ENCODE results near the gene DLGAP4. TPM values are rescaled to one million over a fixed set of nuclear protein-coding genes. Genes with fewer than 3 reads are reported as not detected.

Gene DLGAP4
- total and polyA plus RNA-seq, 9 of the 15 experiments (the other 6 are each of a cell fraction or from before 2014, with no cell fraction given): 0.31 to 34.1 (median 4.5) TPM

DNA sequence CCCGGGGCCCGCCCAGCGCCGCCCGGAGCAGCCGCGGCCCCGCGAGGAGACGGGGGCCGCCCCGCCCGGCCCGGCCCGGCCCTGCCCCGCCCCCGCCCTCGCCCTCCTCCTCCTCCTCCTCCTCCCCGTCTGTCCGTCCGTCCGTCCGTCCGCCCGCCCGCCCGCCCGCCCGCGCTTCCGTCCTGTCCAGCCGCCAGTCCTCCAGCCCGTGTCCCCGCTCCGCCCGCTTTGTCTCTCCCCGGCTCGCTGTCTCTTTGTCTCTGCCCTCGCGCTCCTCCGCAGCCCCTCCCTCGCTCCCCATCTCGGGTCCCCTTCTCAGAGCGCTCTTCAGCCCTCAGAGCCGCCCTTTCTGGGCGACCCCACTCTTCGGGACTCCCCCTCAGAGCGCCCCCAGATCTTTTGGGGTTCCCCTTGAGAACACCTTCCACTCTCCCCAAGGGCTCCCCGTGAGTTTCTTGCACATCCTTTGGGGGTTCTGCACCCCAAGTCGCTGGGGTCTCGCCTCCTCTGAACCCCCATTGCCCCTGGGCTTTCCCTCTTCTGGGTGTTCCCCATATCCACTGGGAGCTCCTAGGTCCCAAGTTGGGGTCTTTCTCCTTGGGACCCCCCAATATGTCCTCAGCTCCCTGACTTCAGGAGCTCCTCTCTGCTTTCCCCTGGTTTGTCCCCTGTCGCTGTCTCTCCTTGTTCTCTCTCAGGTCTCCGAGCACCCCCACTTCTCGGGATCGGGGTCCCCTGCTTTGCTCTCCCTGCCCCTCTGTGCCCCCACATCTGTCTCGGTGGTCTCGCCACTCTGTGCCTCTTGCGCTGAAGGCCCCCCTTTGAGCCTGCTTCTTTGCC is 155.7 kb downstream of the DLGAP4 start (continued):
- no peak for TF ChIP-seq TAF15 (IDR thresholded peaks at IDR 0.05; ENCODE audit: low read depth, low read length)
- TF ChIP-seq, protein P1, sequence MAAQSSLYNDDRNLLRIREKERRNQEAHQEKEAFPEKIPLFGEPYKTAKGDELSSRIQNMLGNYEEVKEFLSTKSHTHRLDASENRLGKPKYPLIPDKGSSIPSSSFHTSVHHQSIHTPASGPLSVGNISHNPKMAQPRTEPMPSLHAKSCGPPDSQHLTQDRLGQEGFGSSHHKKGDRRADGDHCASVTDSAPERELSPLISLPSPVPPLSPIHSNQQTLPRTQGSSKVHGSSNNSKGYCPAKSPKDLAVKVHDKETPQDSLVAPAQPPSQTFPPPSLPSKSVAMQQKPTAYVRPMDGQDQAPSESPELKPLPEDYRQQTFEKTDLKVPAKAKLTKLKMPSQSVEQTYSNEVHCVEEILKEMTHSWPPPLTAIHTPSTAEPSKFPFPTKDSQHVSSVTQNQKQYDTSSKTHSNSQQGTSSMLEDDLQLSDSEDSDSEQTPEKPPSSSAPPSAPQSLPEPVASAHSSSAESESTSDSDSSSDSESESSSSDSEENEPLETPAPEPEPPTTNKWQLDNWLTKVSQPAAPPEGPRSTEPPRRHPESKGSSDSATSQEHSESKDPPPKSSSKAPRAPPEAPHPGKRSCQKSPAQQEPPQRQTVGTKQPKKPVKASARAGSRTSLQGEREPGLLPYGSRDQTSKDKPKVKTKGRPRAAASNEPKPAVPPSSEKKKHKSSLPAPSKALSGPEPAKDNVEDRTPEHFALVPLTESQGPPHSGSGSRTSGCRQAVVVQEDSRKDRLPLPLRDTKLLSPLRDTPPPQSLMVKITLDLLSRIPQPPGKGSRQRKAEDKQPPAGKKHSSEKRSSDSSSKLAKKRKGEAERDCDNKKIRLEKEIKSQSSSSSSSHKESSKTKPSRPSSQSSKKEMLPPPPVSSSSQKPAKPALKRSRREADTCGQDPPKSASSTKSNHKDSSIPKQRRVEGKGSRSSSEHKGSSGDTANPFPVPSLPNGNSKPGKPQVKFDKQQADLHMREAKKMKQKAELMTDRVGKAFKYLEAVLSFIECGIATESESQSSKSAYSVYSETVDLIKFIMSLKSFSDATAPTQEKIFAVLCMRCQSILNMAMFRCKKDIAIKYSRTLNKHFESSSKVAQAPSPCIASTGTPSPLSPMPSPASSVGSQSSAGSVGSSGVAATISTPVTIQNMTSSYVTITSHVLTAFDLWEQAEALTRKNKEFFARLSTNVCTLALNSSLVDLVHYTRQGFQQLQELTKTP (IDR thresholded peaks at IDR 0.05; ENCODE audit: low read depth in 1 of 2, partially characterized antibody in 2 of 2): no peak
- TF ChIP-seq SIN3A (IDR thresholded peaks at IDR 0.05; ENCODE audit: borderline replicate concordance in 2 of 2, control insufficient read depth in 1 of 2, low read depth in 2 of 2, low read length in 2 of 2): no peak
- no peak for TF ChIP-seq ZNF584 (CRISPR knock-in tag; IDR thresholded peaks at IDR 0.05; ENCODE audit: low read depth)
- no peak for TF ChIP-seq PHF20 (IDR thresholded peaks at IDR 0.05; ENCODE audit: partially characterized antibody)
- peak; percentile 3 for TF ChIP-seq PCBP1 (IDR thresholded peaks at IDR 0.05; ENCODE audit: low read depth, low read length, poor library complexity, severe bottlenecking)
- no peak for TF ChIP-seq KLF6 (CRISPR knock-in tag; IDR thresholded peaks at IDR 0.05; ENCODE audit: borderline replicate concordance)
- no peak for TF ChIP-seq SRSF7 (optimal IDR thresholded peaks at IDR 0.05; ENCODE audit: low read depth, low read length)
- no peak for TF ChIP-seq YBX1 (IDR thresholded peaks at IDR 0.05)
- TF ChIP-seq, protein P2, sequence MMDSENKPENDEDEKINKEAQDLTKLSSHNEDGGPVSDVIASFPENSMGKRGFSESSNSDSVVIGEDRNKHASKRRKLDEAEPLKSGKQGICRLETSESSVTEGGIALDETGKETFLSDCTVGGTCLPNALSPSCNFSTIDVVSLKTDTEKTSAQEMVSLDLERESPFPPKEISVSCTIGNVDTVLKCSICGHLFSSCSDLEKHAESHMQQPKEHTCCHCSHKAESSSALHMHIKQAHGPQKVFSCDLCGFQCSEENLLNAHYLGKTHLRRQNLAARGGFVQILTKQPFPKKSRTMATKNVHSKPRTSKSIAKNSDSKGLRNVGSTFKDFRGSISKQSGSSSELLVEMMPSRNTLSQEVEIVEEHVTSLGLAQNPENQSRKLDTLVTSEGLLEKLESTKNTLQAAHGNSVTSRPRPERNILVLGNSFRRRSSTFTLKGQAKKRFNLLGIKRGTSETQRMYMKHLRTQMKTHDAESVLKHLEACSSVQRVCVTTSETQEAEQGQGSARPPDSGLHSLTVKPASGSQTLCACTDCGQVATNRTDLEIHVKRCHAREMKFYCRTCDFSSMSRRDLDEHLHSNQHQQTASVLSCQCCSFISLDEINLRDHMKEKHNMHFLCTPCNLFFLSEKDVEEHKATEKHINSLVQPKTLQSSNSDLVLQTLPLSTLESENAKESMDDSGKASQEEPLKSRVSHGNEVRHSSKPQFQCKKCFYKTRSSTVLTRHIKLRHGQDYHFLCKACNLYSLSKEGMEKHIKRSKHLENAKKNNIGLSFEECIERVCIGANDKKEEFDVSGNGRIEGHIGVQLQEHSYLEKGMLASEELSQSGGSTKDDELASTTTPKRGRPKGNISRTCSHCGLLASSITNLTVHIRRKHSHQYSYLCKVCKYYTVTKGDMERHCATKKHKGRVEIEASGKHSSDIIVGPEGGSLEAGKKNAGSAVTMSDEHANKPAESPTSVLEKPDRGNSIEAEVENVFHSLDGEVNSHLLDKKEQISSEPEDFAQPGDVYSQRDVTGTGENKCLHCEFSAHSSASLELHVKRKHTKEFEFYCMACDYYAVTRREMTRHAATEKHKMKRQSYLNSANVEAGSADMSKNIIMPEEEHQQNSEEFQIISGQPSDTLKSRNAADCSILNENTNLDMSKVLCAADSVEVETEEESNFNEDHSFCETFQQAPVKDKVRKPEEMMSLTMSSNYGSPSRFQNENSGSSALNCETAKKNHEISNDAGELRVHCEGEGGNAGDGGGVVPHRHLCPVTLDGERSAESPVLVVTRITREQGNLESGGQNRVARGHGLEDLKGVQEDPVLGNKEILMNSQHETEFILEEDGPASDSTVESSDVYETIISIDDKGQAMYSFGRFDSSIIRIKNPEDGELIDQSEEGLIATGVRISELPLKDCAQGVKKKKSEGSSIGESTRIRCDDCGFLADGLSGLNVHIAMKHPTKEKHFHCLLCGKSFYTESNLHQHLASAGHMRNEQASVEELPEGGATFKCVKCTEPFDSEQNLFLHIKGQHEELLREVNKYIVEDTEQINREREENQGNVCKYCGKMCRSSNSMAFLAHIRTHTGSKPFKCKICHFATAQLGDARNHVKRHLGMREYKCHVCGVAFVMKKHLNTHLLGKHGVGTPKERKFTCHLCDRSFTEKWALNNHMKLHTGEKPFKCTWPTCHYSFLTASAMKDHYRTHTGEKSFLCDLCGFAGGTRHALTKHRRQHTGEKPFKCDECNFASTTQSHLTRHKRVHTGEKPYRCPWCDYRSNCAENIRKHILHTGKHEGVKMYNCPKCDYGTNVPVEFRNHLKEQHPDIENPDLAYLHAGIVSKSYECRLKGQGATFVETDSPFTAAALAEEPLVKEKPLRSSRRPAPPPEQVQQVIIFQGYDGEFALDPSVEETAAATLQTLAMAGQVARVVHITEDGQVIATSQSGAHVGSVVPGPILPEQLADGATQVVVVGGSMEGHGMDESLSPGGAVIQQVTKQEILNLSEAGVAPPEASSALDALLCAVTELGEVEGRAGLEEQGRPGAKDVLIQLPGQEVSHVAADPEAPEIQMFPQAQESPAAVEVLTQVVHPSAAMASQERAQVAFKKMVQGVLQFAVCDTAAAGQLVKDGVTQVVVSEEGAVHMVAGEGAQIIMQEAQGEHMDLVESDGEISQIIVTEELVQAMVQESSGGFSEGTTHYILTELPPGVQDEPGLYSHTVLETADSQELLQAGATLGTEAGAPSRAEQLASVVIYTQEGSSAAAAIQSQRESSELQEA (IDR thresholded peaks at IDR 0.05; ENCODE audit: low read depth): no peak
- TF ChIP-seq TRIM28 (IDR thresholded peaks at IDR 0.05): no peak
- no peak for TF ChIP-seq MECOM (CRISPR knock-in tag; IDR thresholded peaks at IDR 0.05)
- no peak for TF ChIP-seq NR2C2 (CRISPR knock-in tag; IDR thresholded peaks at IDR 0.05)
- peak; percentile 54; the same call in 1 of the 2 replicates for TF ChIP-seq NR2C2 (tag; IDR thresholded peaks at IDR 0.05)
- no peak for TF ChIP-seq DIDO1 (tag; IDR thresholded peaks at IDR 0.05; ENCODE audit: low read depth)

Data from K562 (cell line).